ENCODE data around the gene GRK5.

Gene GRK5

GRCh38 chr10:119333146-119333792, 125.9 kb downstream of the GRK5 start:
- in situ Hi-C loops (cut with HindIII; ENCODE audit: low pct_ligation_motif_present, low sequenced_read_pairs), result no loop called here
- TF ChIP-seq CTCF (IDR thresholded peaks at IDR 0.05; ENCODE audit: low read depth, low read length, missing control alignments), result no peak
- no peak overlapping the region for H3K27ac ChIP-seq
- peak; percentile 45 for DNase-seq
- H3K4me3 ChIP-seq (ENCODE audit: low read depth, low read length), result no peak overlapping the region
- H3K27me3 ChIP-seq (replicated peaks), result no peaks in the 10 kb centered on the region
- H3K36me3 ChIP-seq (replicated peaks), result no peaks in the 10 kb centered on the region

- Histone ChIP-seq H3K27me3 (replicated peaks) (no peaks in the 10 kb centered on the region), H3K36me3 (replicated peaks) (no peaks in the 10 kb centered on the region), H3K27ac (no peak overlapping the region), H3K4me3 (ENCODE audit: low read depth, low read length) (no peak overlapping the region)
- in situ Hi-C loops (cut with HindIII; ENCODE audit: low pct_ligation_motif_present, low sequenced_read_pairs), result no loop called here
- DNase-seq, result no peak
- TF ChIP-seq CTCF (IDR thresholded peaks at IDR 0.05; ENCODE audit: low read depth, low read length, missing control alignments), result no peak
Measured at GRCh38 chr10:119335671-119336353, 128.4 kb downstream of the GRK5 start.

GRCh38 chr10:119336599-119336998, 129.2 kb downstream of the GRK5 start:
- DNase-seq, result no peak
- Histone ChIP-seq H3K4me3 (ENCODE audit: low read depth, low read length) (no peak overlapping the region), H3K36me3 (replicated peaks) (no peaks in the 10 kb centered on the region), H3K27ac (no peak overlapping the region), H3K27me3 (replicated peaks) (no peaks in the 10 kb centered on the region)
- TF ChIP-seq CTCF (IDR thresholded peaks at IDR 0.05; ENCODE audit: low read depth, low read length, missing control alignments), result no peak
- in situ Hi-C loops (cut with HindIII; ENCODE audit: low pct_ligation_motif_present, low sequenced_read_pairs), result no loop called here

GRCh38 chr10:119337223-119337622, 129.9 kb downstream of the GRK5 start:
- no peaks in the 10 kb centered on the region for H3K36me3 ChIP-seq (replicated peaks)

GRCh38 chr10:119337796-119338432, 130.5 kb downstream of the GRK5 start:
- DNase-seq, result peak; percentile 70
- H3K27me3 ChIP-seq (replicated peaks), result no peaks in the 10 kb centered on the region
- H3K36me3 ChIP-seq (replicated peaks), result no peaks in the 10 kb centered on the region
- in situ Hi-C loops (cut with HindIII; ENCODE audit: low pct_ligation_motif_present, low sequenced_read_pairs), result no loop called here
- H3K4me3 ChIP-seq (ENCODE audit: low read depth, low read length), result no peak overlapping the region
- peak overlapping the region; percentile 55 for H3K27ac ChIP-seq
- TF ChIP-seq CTCF (IDR thresholded peaks at IDR 0.05; ENCODE audit: low read depth, low read length, missing control alignments), result no peak

More at GRCh38 chr10:119337223-119337622, 129.9 kb downstream of the GRK5 start:
- no peak for TF ChIP-seq CTCF (IDR thresholded peaks at IDR 0.05; ENCODE audit: low read depth, low read length, missing control alignments)
- Histone ChIP-seq H3K27ac (no peak overlapping the region), H3K4me3 (ENCODE audit: low read depth, low read length) (no peak overlapping the region), H3K27me3 (replicated peaks) (no peaks in the 10 kb centered on the region)
- DNase-seq, result no peak
- in situ Hi-C loops (cut with HindIII; ENCODE audit: low pct_ligation_motif_present, low sequenced_read_pairs), result no loop called here

Data from brain microvascular endothelial cell (primary cell).